Loucy (cell line): ENCODE data around the gene UBL4A.

Experiments used
- H2AFZ ChIP-seq: fragments of 200-600 bp; sonication (generic); 2 replicates; pipeline ENCODE4 v1.6.0; 2016; ENCODE audit warnings: antibody characterized with exemption, mild to moderate bottlenecking, low read length, moderate library complexity
- H3F3A ChIP-seq: fragments of 200-600 bp; 2 replicates; pipeline ENCODE4 v1.6.0; 2016; ENCODE audit warnings: antibody characterized with exemption, low read depth, mild to moderate bottlenecking
- H3K27me3 ChIP-seq: fragments of 200-600 bp; sonication (generic); 2 replicates; pipeline ENCODE4 v1.6.1; 2014; ENCODE audit warnings: low read length, mild to moderate bottlenecking; ENCODE audit not compliant: insufficient read depth, poor library complexity, severe bottlenecking
- H3K36me3 ChIP-seq: fragments of 200-600 bp; sonication (generic); 2 replicates; pipeline ENCODE4 v1.6.1; 2016; ENCODE audit warnings: low read length; ENCODE audit not compliant: insufficient read depth
- H3K4me1 ChIP-seq: fragments of 200-600 bp; sonication (generic); 2 replicates; pipeline ENCODE4 v1.5.1; 2014; ENCODE audit warnings: low read length, mild to moderate bottlenecking; ENCODE audit not compliant: insufficient read depth, poor library complexity, severe bottlenecking
- H3K4me2 ChIP-seq: fragments of 200-600 bp; sonication (generic); 2 replicates; pipeline ENCODE4 v1.6.0; 2014; ENCODE audit warnings: antibody characterized with exemption, low read length, low read depth, mild to moderate bottlenecking; ENCODE audit not compliant: poor library complexity, severe bottlenecking
- H3K4me3 ChIP-seq: fragments of 200-600 bp; sonication (generic); 2 replicates; pipeline ENCODE4 v1.5.1; 2014; ENCODE audit warnings: low read length, mild to moderate bottlenecking, mixed read lengths; ENCODE audit not compliant: poor library complexity, severe bottlenecking
- H3K79me2 ChIP-seq: fragments of 200-600 bp; sonication (generic); 2 replicates; pipeline ENCODE4 v1.6.1; 2014; ENCODE audit warnings: low read length; ENCODE audit not compliant: insufficient read depth
- H3K9ac ChIP-seq: fragments of 200-600 bp; sonication (generic); 2 replicates; pipeline ENCODE4 v1.6.0; 2014; ENCODE audit warnings: mild to moderate bottlenecking, low read depth, low read length, moderate library complexity; ENCODE audit not compliant: poor library complexity, severe bottlenecking
- H3K9me2 ChIP-seq: fragments of 200-600 bp; sonication (generic); replicated peaks from 2 replicates; pipeline ENCODE4 v1.6.1; 2016; ENCODE audit warnings: low read depth, low read length, mixed read lengths
- H3K9me3 ChIP-seq: fragments of 200-600 bp; sonication (generic); 2 replicates; pipeline ENCODE4 v1.6.1; 2014; ENCODE audit warnings: mild to moderate bottlenecking, antibody characterized with exemption, low read length, low read depth; ENCODE audit not compliant: insufficient read depth
- H4K20me1 ChIP-seq: fragments of 200-600 bp; sonication (generic); 2 replicates; pipeline ENCODE4 v1.6.0; 2014; ENCODE audit warnings: antibody characterized with exemption, low read length, mild to moderate bottlenecking; ENCODE audit not compliant: insufficient read depth, poor library complexity, severe bottlenecking
- CTCF ChIP-seq: fragments of 200-600 bp; sonication (generic); conservative IDR thresholded peaks from 2 replicates; pipeline ENCODE4 v1.5.1; 2014; ENCODE audit warnings: mild to moderate bottlenecking, antibody characterized with exemption, low read length
- EZH2phosphoT487 ChIP-seq: fragments of 200-600 bp; IDR thresholded peaks from 2 replicates; pipeline ENCODE4 v1.6.1; 2018; ENCODE audit warnings: antibody characterized with exemption, mild to moderate bottlenecking, moderate library complexity, borderline replicate concordance

The UBL4A gene

GRCh38 chrX:154470434-154470833 lies 16.0 kb downstream of the UBL4A start:
- Histone ChIP-seq H3K4me2 (no peak overlapping the region), H3K4me1 (no peaks in the 10 kb centered on the region), H3K79me2 (no peaks in the 10 kb centered on the region), H2AFZ (no peak overlapping the region), H3F3A (no peaks in the 10 kb centered on the region), H3K9me3 (no peaks in the 10 kb centered on the region), H3K4me3 (no peak overlapping the region), H3K36me3 (no peaks in the 10 kb centered on the region; the same call in 1 of the 2 replicates), H3K9me2 (no peaks in the 10 kb centered on the region), H3K9ac (no peak overlapping the region), H4K20me1 (no peaks in the 10 kb centered on the region), H3K27me3 (no peaks in the 10 kb centered on the region)
- TF ChIP-seq EZH2phosphoT487 (no peak), CTCF (no peak)

GRCh38 chrX:154469880-154470279 lies 16.5 kb downstream of the UBL4A start:
- Histone ChIP-seq H3K4me1 (no peaks in the 10 kb centered on the region), H4K20me1 (no peaks in the 10 kb centered on the region), H3K9me3 (no peaks in the 10 kb centered on the region), H3K36me3 (no peaks in the 10 kb centered on the region; the same call in 1 of the 2 replicates), H2AFZ (no peak overlapping the region), H3K9ac (no peak overlapping the region), H3F3A (no peaks in the 10 kb centered on the region), H3K27me3 (no peaks in the 10 kb centered on the region), H3K79me2 (no peaks in the 10 kb centered on the region), H3K4me3 (no peak overlapping the region), H3K9me2 (no peaks in the 10 kb centered on the region), H3K4me2 (no peak overlapping the region)
- no peak for TF ChIP-seq CTCF
- TF ChIP-seq EZH2phosphoT487, result no peak

GRCh38 chrX:154469114-154469513 lies 17.3 kb downstream of the UBL4A start:
- Histone ChIP-seq H4K20me1 (no peaks in the 10 kb centered on the region), H3K36me3 (no peaks in the 10 kb centered on the region; the same call in 1 of the 2 replicates), H3K4me1 (no peaks in the 10 kb centered on the region), H3K9ac (no peak overlapping the region), H3F3A (no peaks in the 10 kb centered on the region), H2AFZ (no peak overlapping the region), H3K4me3 (no peak overlapping the region), H3K79me2 (no peaks in the 10 kb centered on the region), H3K9me3 (no peaks in the 10 kb centered on the region), H3K4me2 (no peak overlapping the region), H3K27me3 (no peaks in the 10 kb centered on the region), H3K9me2 (no peaks in the 10 kb centered on the region)
- no peak for TF ChIP-seq CTCF
